Ishikawa (cell line): ENCODE measurements around the gene MIDN.

Experiments
- CEBPB ChIP-seq: IDR thresholded peaks from 2 replicates; pipeline ENCODE4 v1.6.1; 2012
- CREB1 ChIP-seq: IDR thresholded peaks from 2 replicates; pipeline ENCODE4 v1.6.1; 2012; ENCODE audit warnings: low read depth
- EGR1 ChIP-seq: IDR thresholded peaks from 2 replicates; pipeline ENCODE4 v1.6.1; 2012
- EP300 ChIP-seq: IDR thresholded peaks from 2 replicates; pipeline ENCODE4 v1.6.1; 2012; ENCODE audit warnings: borderline replicate concordance
- FOXM1 ChIP-seq: IDR thresholded peaks from 2 replicates; pipeline ENCODE4 v1.6.1; 2012; ENCODE audit warnings: low read depth, borderline replicate concordance
- NFIC ChIP-seq: IDR thresholded peaks from 2 replicates; pipeline ENCODE4 v1.6.1; 2012
- RAD21 ChIP-seq: IDR thresholded peaks from 2 replicates; pipeline ENCODE4 v1.6.1; 2012; ENCODE audit warnings: low read depth
- TAF1 ChIP-seq: IDR thresholded peaks from 2 replicates; pipeline ENCODE4 v1.6.1; 2012; ENCODE audit warnings: low read depth, mild to moderate bottlenecking
- TCF12 ChIP-seq: IDR thresholded peaks from 2 replicates; pipeline ENCODE4 v1.6.1; 2012; ENCODE audit warnings: low read depth
- TEAD4 ChIP-seq: IDR thresholded peaks from 2 replicates; pipeline ENCODE4 v1.6.1; 2012
- YY1 ChIP-seq: IDR thresholded peaks from 2 replicates; pipeline ENCODE4 v1.6.1; 2012; ENCODE audit warnings: low read depth
- ZBTB7A ChIP-seq: IDR thresholded peaks from 2 replicates; pipeline ENCODE4 v1.6.1; 2012; ENCODE audit warnings: low read depth
- TF ChIP-seq, protein P1 (sequence below): IDR thresholded peaks from 2 replicates; pipeline ENCODE4 v1.6.1; 2012
- TF ChIP-seq, protein P2 (sequence below): IDR thresholded peaks from 2 replicates; pipeline ENCODE4 v1.6.1; 2012
- TF ChIP-seq, protein P3 (sequence below): IDR thresholded peaks from 2 replicates; pipeline ENCODE4 v1.6.1; 2012; ENCODE audit warnings: low read depth, mild to moderate bottlenecking

The MIDN gene

DNA sequence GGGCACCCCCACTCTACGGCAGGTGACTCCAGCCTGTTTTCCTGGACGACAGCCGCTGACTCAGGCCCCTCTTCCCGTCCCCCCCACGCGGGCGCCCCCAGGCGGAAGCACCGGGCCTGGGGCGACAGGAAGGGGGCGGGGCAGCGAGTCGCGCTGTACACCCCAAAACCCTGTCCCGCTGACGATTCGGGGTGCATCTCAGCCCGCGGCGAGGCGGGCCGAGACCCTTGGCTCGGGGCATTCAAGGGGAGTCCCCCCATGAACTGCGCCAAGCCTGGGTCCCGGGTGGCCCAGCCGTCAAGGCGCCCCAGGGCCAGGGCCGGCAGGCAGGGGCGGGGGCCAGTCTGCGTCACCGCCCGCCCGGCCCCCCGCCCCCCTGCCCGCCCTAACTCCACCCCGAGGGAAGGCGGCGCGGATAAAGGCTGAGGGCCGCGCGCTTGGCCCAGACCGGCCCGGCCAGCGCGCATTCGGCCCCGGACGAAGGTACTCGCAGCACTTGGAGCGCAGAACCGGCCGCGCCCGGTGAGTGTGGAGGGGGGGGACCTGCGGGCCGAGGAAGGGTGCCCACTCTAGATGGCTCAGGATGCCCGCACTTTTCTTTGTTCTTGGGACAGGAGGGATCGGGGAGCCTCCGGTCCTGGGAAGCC is at the start of gene MIDN:
Gene MIDN (plus strand): TSS at position 445 of the 647 bp plus-strand sequence. CDS start 1,714 bp downstream, outside the sequence.
- TF ChIP-seq RAD21 (no peak), NFIC (no peak), ZBTB7A (peak; percentile 69), TCF12 (0 out of 2 replicates have a peak, but pooled peaks have one; percentile 7), CEBPB (no peak), TAF1 (peak; percentile 50), CREB1 (peak; percentile 40; the same call in 1 of the 2 replicates)
- TF ChIP-seq, protein P1, sequence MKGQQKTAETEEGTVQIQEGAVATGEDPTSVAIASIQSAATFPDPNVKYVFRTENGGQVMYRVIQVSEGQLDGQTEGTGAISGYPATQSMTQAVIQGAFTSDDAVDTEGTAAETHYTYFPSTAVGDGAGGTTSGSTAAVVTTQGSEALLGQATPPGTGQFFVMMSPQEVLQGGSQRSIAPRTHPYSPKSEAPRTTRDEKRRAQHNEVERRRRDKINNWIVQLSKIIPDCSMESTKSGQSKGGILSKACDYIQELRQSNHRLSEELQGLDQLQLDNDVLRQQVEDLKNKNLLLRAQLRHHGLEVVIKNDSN = no peak

DNA sequence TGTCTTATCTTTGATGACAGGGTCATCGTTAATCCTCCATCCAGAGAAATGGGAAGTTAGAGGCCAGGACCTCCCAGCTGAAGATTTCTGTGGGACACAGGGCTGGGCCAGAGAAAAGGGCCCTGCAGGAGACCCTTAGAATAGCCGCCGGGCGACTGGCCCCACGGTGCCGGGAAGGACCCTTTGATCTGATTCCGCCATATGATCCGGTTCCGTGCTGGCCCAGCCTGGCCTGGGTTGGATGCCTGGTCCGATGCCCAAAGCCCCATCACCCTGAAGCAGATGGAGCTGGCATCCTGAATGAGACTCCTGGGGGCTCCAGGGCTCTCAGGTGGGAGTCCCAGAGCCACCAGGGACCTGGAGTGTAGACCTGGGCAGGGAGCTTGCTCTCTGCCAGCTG is 48.9 kb upstream of the MIDN start:
- TF ChIP-seq, protein P2, sequence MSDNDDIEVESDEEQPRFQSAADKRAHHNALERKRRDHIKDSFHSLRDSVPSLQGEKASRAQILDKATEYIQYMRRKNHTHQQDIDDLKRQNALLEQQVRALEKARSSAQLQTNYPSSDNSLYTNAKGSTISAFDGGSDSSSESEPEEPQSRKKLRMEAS = no peak
- no peak for TF ChIP-seq FOXM1
- no peak for TF ChIP-seq CEBPB
- TF ChIP-seq, protein P1 = no peak
- no peak for TF ChIP-seq CREB1
- TF ChIP-seq YY1 = no peak
- TF ChIP-seq NFIC = no peak
- TF ChIP-seq, protein P3, sequence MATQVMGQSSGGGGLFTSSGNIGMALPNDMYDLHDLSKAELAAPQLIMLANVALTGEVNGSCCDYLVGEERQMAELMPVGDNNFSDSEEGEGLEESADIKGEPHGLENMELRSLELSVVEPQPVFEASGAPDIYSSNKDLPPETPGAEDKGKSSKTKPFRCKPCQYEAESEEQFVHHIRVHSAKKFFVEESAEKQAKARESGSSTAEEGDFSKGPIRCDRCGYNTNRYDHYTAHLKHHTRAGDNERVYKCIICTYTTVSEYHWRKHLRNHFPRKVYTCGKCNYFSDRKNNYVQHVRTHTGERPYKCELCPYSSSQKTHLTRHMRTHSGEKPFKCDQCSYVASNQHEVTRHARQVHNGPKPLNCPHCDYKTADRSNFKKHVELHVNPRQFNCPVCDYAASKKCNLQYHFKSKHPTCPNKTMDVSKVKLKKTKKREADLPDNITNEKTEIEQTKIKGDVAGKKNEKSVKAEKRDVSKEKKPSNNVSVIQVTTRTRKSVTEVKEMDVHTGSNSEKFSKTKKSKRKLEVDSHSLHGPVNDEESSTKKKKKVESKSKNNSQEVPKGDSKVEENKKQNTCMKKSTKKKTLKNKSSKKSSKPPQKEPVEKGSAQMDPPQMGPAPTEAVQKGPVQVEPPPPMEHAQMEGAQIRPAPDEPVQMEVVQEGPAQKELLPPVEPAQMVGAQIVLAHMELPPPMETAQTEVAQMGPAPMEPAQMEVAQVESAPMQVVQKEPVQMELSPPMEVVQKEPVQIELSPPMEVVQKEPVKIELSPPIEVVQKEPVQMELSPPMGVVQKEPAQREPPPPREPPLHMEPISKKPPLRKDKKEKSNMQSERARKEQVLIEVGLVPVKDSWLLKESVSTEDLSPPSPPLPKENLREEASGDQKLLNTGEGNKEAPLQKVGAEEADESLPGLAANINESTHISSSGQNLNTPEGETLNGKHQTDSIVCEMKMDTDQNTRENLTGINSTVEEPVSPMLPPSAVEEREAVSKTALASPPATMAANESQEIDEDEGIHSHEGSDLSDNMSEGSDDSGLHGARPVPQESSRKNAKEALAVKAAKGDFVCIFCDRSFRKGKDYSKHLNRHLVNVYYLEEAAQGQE = no peak
- no peak for TF ChIP-seq EGR1
- TF ChIP-seq RAD21 = no peak
- no peak for TF ChIP-seq EP300
- TF ChIP-seq ZBTB7A = no peak
- no peak for TF ChIP-seq TCF12
- no peak for TF ChIP-seq TEAD4
- no peak for TF ChIP-seq TAF1

DNA sequence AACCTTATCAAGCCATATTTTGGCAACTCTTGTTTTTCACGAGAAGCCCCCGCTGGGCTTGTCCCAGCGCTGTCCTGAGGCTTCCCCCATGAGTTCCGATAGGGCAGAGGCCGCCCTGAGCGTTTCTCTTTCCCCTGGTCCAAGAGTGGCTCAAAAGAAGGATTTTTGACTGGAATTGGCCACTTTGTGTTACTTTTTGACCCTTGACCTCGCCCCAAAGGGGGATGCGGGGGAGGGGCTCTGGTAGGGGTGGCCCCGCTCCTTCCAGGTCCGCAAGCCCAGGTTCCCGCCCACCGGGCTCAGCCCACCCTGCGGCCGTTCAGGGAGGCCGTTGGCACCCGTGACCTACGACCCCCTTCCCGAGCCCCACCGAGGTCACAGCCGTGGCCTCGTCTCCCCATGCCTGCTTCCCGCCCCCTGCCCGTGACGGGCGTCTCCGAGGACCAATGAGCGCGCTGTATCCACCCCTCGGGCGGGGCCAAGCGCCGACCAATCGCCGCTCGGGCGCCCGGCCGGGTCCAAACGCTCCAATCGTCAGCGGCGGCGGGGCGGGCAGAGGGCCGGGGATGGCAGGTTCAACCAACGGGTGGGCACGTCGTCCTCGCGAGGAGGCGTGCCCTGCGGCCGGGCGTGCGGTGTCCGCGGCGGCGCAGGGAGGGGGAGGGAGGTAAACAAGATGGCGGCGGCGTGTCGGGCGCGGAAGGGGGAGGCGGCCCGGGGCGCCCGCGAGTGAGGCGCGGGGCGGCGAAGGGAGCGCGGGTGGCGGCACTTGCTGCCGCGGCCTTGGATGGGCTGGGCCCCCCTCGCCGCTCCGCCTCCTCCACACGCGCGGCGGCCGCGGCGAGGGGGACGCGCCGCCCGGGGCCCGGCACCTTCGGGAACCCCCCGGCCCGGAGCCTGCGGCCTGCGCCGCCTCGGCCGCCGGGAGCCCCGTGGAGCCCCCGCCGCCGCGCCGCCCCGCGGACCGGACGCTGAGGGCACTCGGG is 43.0 kb upstream of the MIDN start, which contains the start of gene STK11:
Gene STK11 (plus strand): TSS at position 665 of the 986 bp plus-strand sequence. CDS start 1,136 bp downstream, outside the sequence.
- TF ChIP-seq EP300 (no peak), CREB1 (no peak), TAF1 (peak; percentile 88), ZBTB7A (peak; percentile 97), NFIC (no peak), CEBPB (no peak), RAD21 (no peak), TEAD4 (0 out of 2 replicates have a peak, but pooled peaks have one; percentile 6), FOXM1 (peak; percentile 59), YY1 (peak; percentile 96)
- TF ChIP-seq, protein P2 = peak; percentile 72
- TF ChIP-seq, protein P1 = no peak

DNA sequence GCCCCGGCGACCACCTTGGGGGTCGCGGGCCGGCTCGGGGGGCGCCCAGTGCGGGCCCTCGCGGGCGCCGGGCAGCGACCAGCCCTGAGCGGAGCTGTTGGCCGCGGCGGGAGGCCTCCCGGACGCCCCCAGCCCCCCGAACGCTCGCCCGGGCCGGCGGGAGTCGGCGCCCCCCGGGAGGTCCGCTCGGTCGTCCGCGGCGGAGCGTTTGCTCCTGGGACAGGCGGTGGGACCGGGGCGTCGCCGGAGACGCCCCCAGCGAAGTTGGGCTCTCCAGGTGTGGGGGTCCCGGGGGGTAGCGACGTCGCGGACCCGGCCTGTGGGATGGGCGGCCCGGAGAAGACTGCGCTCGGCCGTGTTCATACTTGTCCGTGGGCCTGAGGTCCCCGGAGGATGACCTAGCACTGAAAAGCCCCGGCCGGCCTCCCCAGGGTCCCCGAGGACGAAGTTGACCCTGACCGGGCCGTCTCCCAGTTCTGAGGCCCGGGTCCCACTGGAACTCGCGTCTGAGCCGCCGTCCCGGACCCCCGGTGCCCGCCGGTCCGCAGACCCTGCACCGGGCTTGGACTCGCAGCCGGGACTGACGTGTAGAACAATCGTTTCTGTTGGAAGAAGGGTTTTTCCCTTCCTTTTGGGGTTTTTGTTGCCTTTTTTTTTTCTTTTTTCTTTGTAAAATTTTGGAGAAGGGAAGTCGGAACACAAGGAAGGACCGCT is 42.1 kb upstream of the MIDN start:
- no peak for TF ChIP-seq FOXM1
- TF ChIP-seq ZBTB7A = peak; percentile 88

DNA sequence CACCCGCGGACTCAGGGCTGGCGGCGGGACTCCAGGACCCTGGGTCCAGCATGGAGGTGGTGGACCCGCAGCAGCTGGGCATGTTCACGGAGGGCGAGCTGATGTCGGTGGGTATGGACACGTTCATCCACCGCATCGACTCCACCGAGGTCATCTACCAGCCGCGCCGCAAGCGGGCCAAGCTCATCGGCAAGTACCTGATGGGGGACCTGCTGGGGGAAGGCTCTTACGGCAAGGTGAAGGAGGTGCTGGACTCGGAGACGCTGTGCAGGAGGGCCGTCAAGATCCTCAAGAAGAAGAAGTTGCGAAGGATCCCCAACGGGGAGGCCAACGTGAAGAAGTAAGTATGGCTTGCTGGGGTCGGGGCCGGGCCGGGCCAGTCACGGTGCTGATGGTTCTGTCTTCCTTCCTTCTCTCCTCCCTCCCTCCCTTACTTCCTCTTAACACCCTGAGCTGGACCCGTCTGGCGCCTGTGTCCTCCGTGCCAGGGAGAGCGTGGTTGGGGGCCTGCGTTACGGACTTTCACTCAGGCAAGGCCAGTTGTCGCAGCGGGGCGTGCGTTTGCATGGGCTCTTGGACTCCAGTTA is 41.4 kb upstream of the MIDN start:
- TF ChIP-seq FOXM1 (no peak), CREB1 (no peak), YY1 (no peak), ZBTB7A (no peak), NFIC (no peak), TEAD4 (no peak), CEBPB (no peak), TAF1 (no peak), EGR1 (no peak)
- TF ChIP-seq, protein P3 = no peak
- TF ChIP-seq, protein P2 = no peak
